ENCODE measurements around the gene S100A2. TPM values are rescaled to one million over a fixed set of nuclear protein-coding genes. Genes with fewer than 3 reads are reported as not detected.

S100A2 gene
- total and polyA plus RNA-seq, 2 experiments from 2014 or later = 0.66 to 0.89 TPM

GRCh38 chr1:153542956-153543711 lies 22.5 kb downstream of the S100A2 start:
- no peak for TF ChIP-seq CTCF (conservative IDR thresholded peaks at IDR 0.05; ENCODE audit: low read depth in 2 of 2)
- TF ChIP-seq CREB1 (CRISPR knock-in tag; IDR thresholded peaks at IDR 0.05; ENCODE audit: low read depth) = no peak
- no peak for TF ChIP-seq ZNF331 (CRISPR knock-in tag; IDR thresholded peaks at IDR 0.05; ENCODE audit: low read depth)
- TF ChIP-seq JUNB (IDR thresholded peaks at IDR 0.05; ENCODE audit: unreplicated experiment) = no peak
- TF ChIP-seq NANOG (IDR thresholded peaks at IDR 0.05; ENCODE audit: borderline replicate concordance) = no peak
- TF ChIP-seq EZH2 (IDR thresholded peaks at IDR 0.05; ENCODE audit: low read depth, unreplicated experiment) = no peak
- no peak for TF ChIP-seq EZH2phosphoT487 (IDR thresholded peaks at IDR 0.05; ENCODE audit: unreplicated experiment)
- no peak for TF ChIP-seq POLR2AphosphoS5 (IDR thresholded peaks at IDR 0.05; ENCODE audit: low read depth)
- no peak overlapping the region for H3K4me3 Mint-ChIP-seq
- Histone ChIP-seq H3K4me1 (ENCODE audit: insufficient read depth) (peaks cover 24% of the 10 kb centered on the region), H2AFZ (no peak overlapping the region), H3K79me2 (replicated peaks; ENCODE audit: insufficient read depth) (no peaks in the 10 kb centered on the region), H4K20me1 (replicated peaks; ENCODE audit: insufficient read depth) (no peaks in the 10 kb centered on the region), H3K9me2 (ENCODE audit: insufficient read depth) (peaks cover 6% of the 10 kb centered on the region; the same call in 1 of the 2 replicates), H3K4me3 (no peak overlapping the region), H3K27ac (ENCODE audit: low read depth) (no peak overlapping the region), H3F3A (replicated peaks; ENCODE audit: low read depth) (no peaks in the 10 kb centered on the region), H3K27me3 (ENCODE audit: insufficient read depth) (no peaks in the 10 kb centered on the region), H3K4me2 (no peak overlapping the region), H3K36me3 (ENCODE audit: insufficient read depth) (no peaks in the 10 kb centered on the region)
- DNase-seq (ENCODE audit: low spot score) = no peak
- peaks cover 39% of the 10 kb centered on the region for H3K4me1 Mint-ChIP-seq
- no peaks in the 10 kb centered on the region; the same call in 2 of the 3 replicates for H3K9me3 Mint-ChIP-seq
- ATAC-seq = no peak
- H3K27me3 Mint-ChIP-seq (ENCODE audit: insufficient read depth, low read depth, poor library complexity) = peaks cover 14% of the 10 kb centered on the region
- no peaks in the 10 kb centered on the region for H3K36me3 Mint-ChIP-seq (ENCODE audit: low read depth)
- no peak overlapping the region for H3K27ac Mint-ChIP-seq

- Mint-ChIP-seq H3K9me3 (no peaks in the 10 kb centered on the region; the same call in 2 of the 3 replicates), H3K27me3 (ENCODE audit: insufficient read depth, low read depth, poor library complexity) (peaks cover 18% of the 10 kb centered on the region), H3K36me3 (ENCODE audit: low read depth) (no peaks in the 10 kb centered on the region), H3K4me1 (peaks cover 33% of the 10 kb centered on the region), H3K4me3 (no peak overlapping the region), H3K27ac (no peak overlapping the region)
- no peak for TF ChIP-seq EZH2 (IDR thresholded peaks at IDR 0.05; ENCODE audit: low read depth, unreplicated experiment)
- TF ChIP-seq ETS1 (IDR thresholded peaks at IDR 0.05) = no peak
- no peak for TF ChIP-seq CREB1 (CRISPR knock-in tag; IDR thresholded peaks at IDR 0.05; ENCODE audit: low read depth)
- no peak for TF ChIP-seq POLR2AphosphoS5 (IDR thresholded peaks at IDR 0.05; ENCODE audit: low read depth)
- TF ChIP-seq EZH2phosphoT487 (IDR thresholded peaks at IDR 0.05; ENCODE audit: unreplicated experiment) = no peak
- no peak for TF ChIP-seq JUNB (IDR thresholded peaks at IDR 0.05; ENCODE audit: unreplicated experiment)
- no peak for TF ChIP-seq STAT1 (IDR thresholded peaks at IDR 0.05; ENCODE audit: unreplicated experiment)
- no peak for TF ChIP-seq ZNF331 (CRISPR knock-in tag; IDR thresholded peaks at IDR 0.05; ENCODE audit: low read depth)
- TF ChIP-seq NANOG (IDR thresholded peaks at IDR 0.05; ENCODE audit: borderline replicate concordance) = no peak
- TF ChIP-seq CTCF (conservative IDR thresholded peaks at IDR 0.05; ENCODE audit: low read depth in 2 of 2) = no peak
- TF ChIP-seq REST (IDR thresholded peaks at IDR 0.05; ENCODE audit: unreplicated experiment) = no peak
- H3K27ac ChIP-seq (ENCODE audit: low read depth) = no peak overlapping the region
- H3K4me2 ChIP-seq = no peak overlapping the region
- peaks cover 2% of the 10 kb centered on the region; the same call in 1 of the 2 replicates for H3K27me3 ChIP-seq (ENCODE audit: insufficient read depth)
- peaks cover 6% of the 10 kb centered on the region; the same call in 1 of the 2 replicates for H3K9me2 ChIP-seq (ENCODE audit: insufficient read depth)
- no peak overlapping the region for H2AFZ ChIP-seq
- no peak overlapping the region for H3K4me3 ChIP-seq
- ATAC-seq (no peak), DNase-seq (ENCODE audit: low spot score) (no peak)
- H3K79me2 ChIP-seq (replicated peaks; ENCODE audit: insufficient read depth) = no peaks in the 10 kb centered on the region
- H3F3A ChIP-seq (replicated peaks; ENCODE audit: low read depth) = peaks cover 4% of the 10 kb centered on the region; the same call in 1 of the 2 replicates
- H3K36me3 ChIP-seq (ENCODE audit: insufficient read depth) = no peaks in the 10 kb centered on the region
- H3K4me1 ChIP-seq (ENCODE audit: insufficient read depth) = peaks cover 23% of the 10 kb centered on the region
- no peaks in the 10 kb centered on the region for H4K20me1 ChIP-seq (replicated peaks; ENCODE audit: insufficient read depth)
These were observed 23.7 kb downstream of the S100A2 start for GRCh38 chr1:153541641-153542590.

Measured in GM23338 (cell line).